OCI-LY1 (cell line): Measurements from ENCODE around the gene CEBPZOS.

Source experiments
- H2AFZ ChIP-seq: fragments of 200-600 bp; sonication (generic), shearing (Covaris generic); 2 replicates; pipeline ENCODE4 v1.6.0; 2014; ENCODE audit warnings: antibody characterized with exemption, mild to moderate bottlenecking, low read length
- H3F3A ChIP-seq: fragments of 200-600 bp; sonication (generic), shearing (Covaris generic); 2 replicates; pipeline ENCODE4 v1.6.0; 2014; ENCODE audit warnings: mild to moderate bottlenecking, antibody characterized with exemption, low read length, moderate library complexity; ENCODE audit not compliant: insufficient read depth
- H3K27ac ChIP-seq: fragments of 200-600 bp; sonication (generic); 2 replicates; pipeline ENCODE4 v1.5.1; 2014; ENCODE audit warnings: low read length, mixed run types, mild to moderate bottlenecking, low read depth; ENCODE audit not compliant: poor library complexity, severe bottlenecking
- H3K27me3 ChIP-seq: fragments of 200-600 bp; sonication (generic); 2 replicates; pipeline ENCODE4 v1.6.0; 2014; ENCODE audit warnings: antibody characterized with exemption, mild to moderate bottlenecking, low read length, moderate library complexity; ENCODE audit not compliant: insufficient read depth
- H3K36me3 ChIP-seq: fragments of 200-600 bp; sonication (generic); 2 replicates; pipeline ENCODE4 v1.6.1; 2014; ENCODE audit warnings: mild to moderate bottlenecking, antibody characterized with exemption, low read length, moderate library complexity, mixed read lengths; ENCODE audit not compliant: insufficient read depth
- H3K4me1 ChIP-seq: fragments of 200-600 bp; sonication (generic); 2 replicates; pipeline ENCODE4 v1.5.1; 2014; ENCODE audit warnings: mild to moderate bottlenecking, low read length, moderate library complexity; ENCODE audit not compliant: insufficient read depth, severe bottlenecking
- H3K4me2 ChIP-seq: fragments of 200-600 bp; sonication (generic), shearing (Covaris generic); 2 replicates; pipeline ENCODE4 v1.6.1; 2014; ENCODE audit warnings: low read length
- H3K4me3 ChIP-seq: fragments of 200-600 bp; sonication (generic); 2 replicates; pipeline ENCODE4 v1.5.1; 2014; ENCODE audit warnings: low read length, low read depth, mild to moderate bottlenecking, mixed read lengths; ENCODE audit not compliant: poor library complexity, severe bottlenecking
- H3K79me2 ChIP-seq: fragments of 200-600 bp; shearing (Covaris generic); 2 replicates; pipeline ENCODE4 v1.6.1; 2016; ENCODE audit warnings: mixed run types, low read length, mixed read lengths; ENCODE audit not compliant: insufficient read depth
- H3K9ac ChIP-seq: fragments of 200-600 bp; sonication (generic), shearing (Covaris generic); 2 replicates; pipeline ENCODE4 v1.6.1; 2014; ENCODE audit warnings: mild to moderate bottlenecking, low read length, mixed read lengths
- H3K9me2 ChIP-seq: fragments of 200-600 bp; sonication (generic), shearing (Covaris generic); 2 replicates; pipeline ENCODE4 v1.6.1; 2014; ENCODE audit warnings: low read depth, mild to moderate bottlenecking, low read length, mixed read lengths
- H3K9me3 ChIP-seq: fragments of 200-600 bp; shearing (Covaris generic); 2 replicates; pipeline ENCODE4 v1.6.1; 2014; ENCODE audit warnings: low read length, mixed read lengths
- H4K20me1 ChIP-seq: fragments of 200-600 bp; sonication (generic), shearing (Covaris generic); 2 replicates; pipeline ENCODE4 v1.6.0; 2016; ENCODE audit warnings: mild to moderate bottlenecking, low read length; ENCODE audit not compliant: insufficient read depth
- CTCF ChIP-seq: fragments of 200-600 bp; sonication (generic), shearing (Covaris generic); IDR thresholded peaks from 2 replicates; pipeline ENCODE4 v1.5.1; 2017; ENCODE audit warnings: mild to moderate bottlenecking, antibody characterized with exemption, low read length, moderate library complexity, mixed read lengths
- EZH2 ChIP-seq: fragments of 200-600 bp; sonication (generic), shearing (Covaris generic); IDR thresholded peaks from 2 replicates; pipeline ENCODE4 v1.8.0; 2017; ENCODE audit warnings: borderline replicate concordance, mixed run types, mild to moderate bottlenecking, antibody characterized with exemption, low read length, moderate library complexity, mixed read lengths

CEBPZOS gene

GRCh38 chr2:37168217-37168981 lies 27.9 kb upstream of the CEBPZOS start:
- no peaks in the 10 kb centered on the region for H3K79me2 ChIP-seq
- H3K36me3 ChIP-seq, result no peaks in the 10 kb centered on the region
- H3K9ac ChIP-seq, result no peak overlapping the region
- no peaks in the 10 kb centered on the region for H3K9me2 ChIP-seq
- no peak for TF ChIP-seq EZH2
- TF ChIP-seq CTCF, result peak; percentile 83
- no peaks in the 10 kb centered on the region for H4K20me1 ChIP-seq
- H3K27me3 ChIP-seq, result no peaks in the 10 kb centered on the region
- no peak overlapping the region for H2AFZ ChIP-seq
- no peak overlapping the region for H3K4me3 ChIP-seq
- H3F3A ChIP-seq, result no peaks in the 10 kb centered on the region
- H3K4me2 ChIP-seq, result peak overlapping the region; percentile 36; the same call in 1 of the 2 replicates
- peaks cover 13% of the 10 kb centered on the region for H3K9me3 ChIP-seq
- no peaks in the 10 kb centered on the region for H3K4me1 ChIP-seq
- H3K27ac ChIP-seq, result no peak overlapping the region

GRCh38 chr2:37171624-37171950 lies 24.7 kb upstream of the CEBPZOS start:
- no peak overlapping the region for H3K4me3 ChIP-seq
- H3K27ac ChIP-seq, result no peak overlapping the region
- H3K4me2 ChIP-seq, result no peak overlapping the region
- H3K79me2 ChIP-seq, result no peaks in the 10 kb centered on the region
- H3K9ac ChIP-seq, result no peak overlapping the region
- TF ChIP-seq CTCF (no peak), EZH2 (no peak)
- no peaks in the 10 kb centered on the region for H3K9me3 ChIP-seq
- H3K36me3 ChIP-seq, result no peaks in the 10 kb centered on the region
- H4K20me1 ChIP-seq, result no peaks in the 10 kb centered on the region
- H3F3A ChIP-seq, result no peaks in the 10 kb centered on the region
- no peaks in the 10 kb centered on the region for H3K9me2 ChIP-seq
- H3K4me1 ChIP-seq, result no peaks in the 10 kb centered on the region
- no peak overlapping the region for H2AFZ ChIP-seq
- H3K27me3 ChIP-seq, result no peaks in the 10 kb centered on the region

GRCh38 chr2:37173741-37174140 lies 22.6 kb upstream of the CEBPZOS start:
- Histone ChIP-seq H3K4me1 (no peaks in the 10 kb centered on the region), H3K27me3 (no peaks in the 10 kb centered on the region), H3K36me3 (no peaks in the 10 kb centered on the region), H3K27ac (no peak overlapping the region), H3K4me2 (no peak overlapping the region), H3K79me2 (no peaks in the 10 kb centered on the region), H3K9me3 (no peaks in the 10 kb centered on the region), H3K9me2 (no peaks in the 10 kb centered on the region), H3K4me3 (no peak overlapping the region), H3F3A (no peaks in the 10 kb centered on the region), H4K20me1 (no peaks in the 10 kb centered on the region), H3K9ac (no peak overlapping the region), H2AFZ (no peak overlapping the region)
- TF ChIP-seq CTCF (no peak), EZH2 (no peak)
